Measurements from ENCODE around the gene SPIRE2. TPM values are rescaled to one million over a fixed set of nuclear protein-coding genes. Genes with fewer than 3 reads are reported as not detected.

The SPIRE2 gene
- total and polyA plus RNA-seq, 11 donors, result 0.31 to 2.3 (median 1.3) TPM

- intact Hi-C loops (cut with DNase I), result loop anchor here in 3 of 10 donors (5.0 to 10.0 kb wide), 2 partner anchors 45 to 47 kb away; partner anchors contain the start of gene TCF25 (in 3 of the 3)
- 88 to 91% (median 90%) methylated on average over 52 of the region's 52 CpGs for WGBS, 4 donors
- DNase-seq (no peak), ATAC-seq (no peak)
- no peak overlapping the region for H3K4me3 ChIP-seq
- TF ChIP-seq POLR2A (IDR thresholded peaks at IDR 0.05) (no peak), CTCF (IDR thresholded peaks at IDR 0.05) (no peak)
- no peak overlapping the region for H3K27ac ChIP-seq
- no peaks in the 10 kb centered on the region for H3K36me3 ChIP-seq
- H3K4me1 ChIP-seq, result peaks cover 13 to 64% (median 40%) of the 10 kb centered on the region in 12 donors
- no peaks in the 10 kb centered on the region for H3K9me3 ChIP-seq
- peaks cover 0 to 34% (median 10%) of the 10 kb centered on the region in 9 donors for H3K27me3 ChIP-seq
These were observed 91.5 kb downstream of the SPIRE2 start for GRCh38 chr16:89919535-89920406.

- Histone ChIP-seq H3K4me1 (peaks cover 13 to 73% (median 45%) of the 10 kb centered on the region in 12 donors), H3K9me3 (no peaks in the 10 kb centered on the region), H3K27me3 (peaks cover 0 to 40% (median 14%) of the 10 kb centered on the region in 9 donors), H3K4me3 (no peak overlapping the region), H3K27ac (peak overlapping the region in 4 of 12 donors; percentile 89 to 96 (median 92)), H3K36me3 (no peaks in the 10 kb centered on the region)
- 51 to 56% (median 54%) methylated on average over 6 of the region's 6 CpGs for WGBS, 4 donors
- intact Hi-C loops (cut with DNase I), result loop anchor here in 1 of 10 donors (10.0 kb wide), 1 partner anchor 46 kb away; the partner anchor contains the start of gene TCF25
- no peak for DNase-seq
- ATAC-seq, result no peak
- no peak for TF ChIP-seq POLR2A (IDR thresholded peaks at IDR 0.05)
- no peak for TF ChIP-seq CTCF (IDR thresholded peaks at IDR 0.05)
These were observed 92.4 kb downstream of the SPIRE2 start for GRCh38 chr16:89920723-89921122.

Other genes with a start within 250 kb of the SPIRE2 start
- gene DPEP1, start 214.8 kb upstream of the SPIRE2 start, total RNA-seq, result not detected
- gene DPEP1, start 214.8 kb upstream of the SPIRE2 start, polyA plus RNA-seq, result not detected
- gene CHMP1A, start 170.8 kb upstream of the SPIRE2 start, total RNA-seq, result 10 to 100 TPM; 35.1 to 85.1 (median 44.6) TPM
- gene CHMP1A, start 170.8 kb upstream of the SPIRE2 start, polyA plus RNA-seq, result 10 to 100 TPM; 29.3 to 86.3 TPM
- 1 to 10 TPM in 8 of 9 donors, under 1 TPM in 1; 0.94 to 5.1 (median 3.0) TPM for gene SPATA33, start 170.6 kb upstream of the SPIRE2 start, total RNA-seq
- gene SPATA33, start 170.6 kb upstream of the SPIRE2 start, polyA plus RNA-seq, result 1 to 10 TPM; 1.8 to 3.9 TPM
- gene CDK10, start 141.8 kb upstream of the SPIRE2 start, total RNA-seq, result 10 to 100 TPM; 16.1 to 31.4 (median 20.0) TPM
- 10 to 100 TPM; 22.9 to 30.7 TPM for gene CDK10, start 141.8 kb upstream of the SPIRE2 start, polyA plus RNA-seq
- 10 to 100 TPM in 1 of 9 donors, 1 to 10 TPM in 8; 2.0 to 14.1 (median 4.0) TPM for gene SPATA2L, start 126.8 kb upstream of the SPIRE2 start, total RNA-seq
- 10 to 100 TPM in 1 of 2 donors, 1 to 10 TPM in 1; 1.9 to 15.0 TPM for gene SPATA2L, start 126.8 kb upstream of the SPIRE2 start, polyA plus RNA-seq
- 10 to 100 TPM in 6 of 9 donors, 1 to 10 TPM in 3; 7.6 to 17.0 (median 11.0) TPM for gene VPS9D1, start 107.6 kb upstream of the SPIRE2 start, total RNA-seq
- gene VPS9D1, start 107.6 kb upstream of the SPIRE2 start, polyA plus RNA-seq, result 10 to 100 TPM in 1 of 2 donors, 1 to 10 TPM in 1; 7.3 to 20.2 TPM
- gene ZNF276, start 106.9 kb upstream of the SPIRE2 start, total RNA-seq, result 10 to 100 TPM in 8 of 9 donors, 1 to 10 TPM in 1; 9.4 to 19.9 (median 12.7) TPM
- gene ZNF276, start 106.9 kb upstream of the SPIRE2 start, polyA plus RNA-seq, result 10 to 100 TPM; 12.2 to 14.0 TPM
- 10 to 100 TPM in 1 of 9 donors, 1 to 10 TPM in 4, under 1 TPM in 4; 0.50 to 10.1 (median 1.0) TPM for gene FANCA, start 11.8 kb upstream of the SPIRE2 start, total RNA-seq
- gene FANCA, start 11.8 kb upstream of the SPIRE2 start, polyA plus RNA-seq, result 1 to 10 TPM; 1.1 to 4.0 TPM
- gene TCF25, start 45.1 kb downstream of the SPIRE2 start, total RNA-seq, result 100 to 1,000 TPM in 5 of 9 donors, 10 to 100 TPM in 4; 75.8 to 115 (median 101) TPM
- gene TCF25, start 45.1 kb downstream of the SPIRE2 start, polyA plus RNA-seq, result 10 to 100 TPM; 52.5 to 96.4 TPM
- 1 to 10 TPM in 6 of 9 donors, under 1 TPM in 3; 0.42 to 2.1 (median 1.3) TPM for gene MC1R, start 90.4 kb downstream of the SPIRE2 start, total RNA-seq
- gene MC1R, start 90.4 kb downstream of the SPIRE2 start, polyA plus RNA-seq, result 1 to 10 TPM; 1.4 to 1.6 TPM
- 10 to 100 TPM in 2 of 9 donors, 1 to 10 TPM in 7; 1.2 to 18.1 (median 4.1) TPM for gene TUBB3, start 94.9 kb downstream of the SPIRE2 start, total RNA-seq
- gene TUBB3, start 94.9 kb downstream of the SPIRE2 start, polyA plus RNA-seq, result 1 to 10 TPM in 1 of 2 donors, under 1 TPM in 1; 0.19 to 9.1 TPM
- gene DEF8, start 120.3 kb downstream of the SPIRE2 start, total RNA-seq, result 10 to 100 TPM; 29.0 to 89.3 (median 36.1) TPM
- gene DEF8, start 120.3 kb downstream of the SPIRE2 start, polyA plus RNA-seq, result 10 to 100 TPM; 57.1 to 68.8 TPM
- 10 to 100 TPM in 1 of 9 donors, 1 to 10 TPM in 8; 2.3 to 16.0 (median 5.5) TPM for gene DBNDD1, start 191.0 kb downstream of the SPIRE2 start, total RNA-seq
- 1 to 10 TPM; 1.4 to 3.8 TPM for gene DBNDD1, start 191.0 kb downstream of the SPIRE2 start, polyA plus RNA-seq
- gene PRDM7, start 248.9 kb downstream of the SPIRE2 start, total RNA-seq, result not detected
- not detected for gene PRDM7, start 248.9 kb downstream of the SPIRE2 start, polyA plus RNA-seq